HG02973 (cell line): ENCODE measurements around the gene LNPK.
"Not testable (repeated sequence)": the region's sequence is repeated elsewhere in the genome, so short reads cannot be mapped to it uniquely, and the experiment has no call there.

Experiments
- ATAC-seq: cut with Tn5 transposase; IDR thresholded peaks from one replicate; pipeline ENCODE4 v1.9.1; 2021; ENCODE audit warnings: moderate library complexity; ENCODE audit not compliant: unreplicated experiment

LNPK gene, protein sequence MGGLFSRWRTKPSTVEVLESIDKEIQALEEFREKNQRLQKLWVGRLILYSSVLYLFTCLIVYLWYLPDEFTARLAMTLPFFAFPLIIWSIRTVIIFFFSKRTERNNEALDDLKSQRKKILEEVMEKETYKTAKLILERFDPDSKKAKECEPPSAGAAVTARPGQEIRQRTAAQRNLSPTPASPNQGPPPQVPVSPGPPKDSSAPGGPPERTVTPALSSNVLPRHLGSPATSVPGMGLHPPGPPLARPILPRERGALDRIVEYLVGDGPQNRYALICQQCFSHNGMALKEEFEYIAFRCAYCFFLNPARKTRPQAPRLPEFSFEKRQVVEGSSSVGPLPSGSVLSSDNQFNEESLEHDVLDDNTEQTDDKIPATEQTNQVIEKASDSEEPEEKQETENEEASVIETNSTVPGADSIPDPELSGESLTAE

DNA sequence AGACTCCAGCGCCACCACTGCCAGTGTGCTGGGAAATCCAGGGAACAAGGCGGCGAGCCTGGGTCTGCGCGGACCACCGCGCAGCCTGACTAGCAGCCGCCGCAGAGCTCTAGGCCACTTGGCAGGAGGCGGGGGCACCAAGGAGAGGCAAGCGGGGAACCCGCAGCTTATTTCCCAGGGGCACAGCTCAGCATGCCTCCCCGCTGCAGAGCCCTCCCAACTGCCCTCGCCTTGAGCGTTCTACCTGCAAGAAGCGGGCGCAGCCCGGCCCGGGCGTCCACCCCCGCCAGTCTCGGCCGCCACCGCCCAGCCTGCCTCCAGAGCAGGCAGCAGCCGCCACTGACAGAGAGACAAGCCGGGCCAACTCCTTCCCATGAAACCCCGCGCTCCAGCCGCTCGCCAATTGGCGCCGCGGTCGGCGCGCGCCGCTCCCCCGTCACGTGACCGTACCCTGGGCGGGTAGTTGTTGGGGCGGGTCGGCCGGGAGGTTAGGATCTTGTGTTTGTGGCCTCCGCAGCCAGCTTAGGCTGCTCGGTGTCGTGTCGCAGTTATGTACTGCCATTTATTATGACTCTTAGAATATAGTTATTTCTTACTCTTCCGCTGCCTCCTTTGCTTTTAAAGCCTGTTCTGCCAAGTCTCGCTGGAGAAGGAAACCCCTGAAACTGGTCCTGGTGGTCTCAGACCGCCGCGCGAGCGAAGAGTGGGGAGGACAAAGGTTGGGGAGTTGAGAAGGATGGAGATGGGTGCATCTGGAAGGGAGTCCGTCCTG lies at the start of gene LNPK:
Gene LNPK, minus strand, starts transcription at position 352 of the 772 bp plus-strand sequence. CDS start 6,683 bp downstream, outside the sequence.
- ATAC-seq, result peak; percentile 92

DNA sequence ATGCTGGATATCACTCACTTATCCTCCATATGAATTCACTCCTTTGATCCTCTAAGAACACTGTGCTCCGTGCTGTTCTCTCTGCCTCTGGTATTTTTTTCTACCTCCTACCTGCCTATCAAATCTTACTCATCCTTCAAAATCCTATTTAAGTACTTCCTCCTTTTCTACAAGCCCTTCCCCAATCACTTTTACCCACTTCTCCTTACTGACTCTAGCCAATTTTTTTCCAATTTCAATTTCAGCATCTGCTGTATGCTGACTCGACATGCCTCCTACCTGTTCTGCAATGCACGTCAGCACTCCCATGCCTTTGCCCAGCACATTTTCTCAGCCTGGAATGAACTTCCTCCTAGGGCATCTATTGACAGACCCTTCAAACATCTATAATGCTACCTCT lies 37.3 kb upstream of the LNPK start:
- no peak for ATAC-seq

DNA sequence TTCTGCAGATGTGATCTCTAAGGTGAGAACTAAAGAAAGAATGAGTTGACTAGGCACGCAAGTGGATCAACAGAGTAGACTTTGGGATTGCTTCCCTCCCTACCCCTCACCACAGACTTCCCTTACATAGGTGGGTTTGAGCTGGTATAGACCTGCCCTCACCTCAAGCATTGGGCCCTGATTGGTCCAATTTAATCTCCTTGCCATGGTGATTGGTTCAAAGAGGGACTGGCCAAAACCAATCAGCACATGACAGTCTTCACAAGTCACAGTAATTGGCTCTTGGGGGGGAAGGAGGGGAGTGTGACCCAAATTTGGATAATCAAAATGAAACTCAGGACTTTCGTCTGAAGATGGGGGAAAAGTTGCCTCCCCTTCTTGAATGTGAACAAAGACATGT lies 36.6 kb upstream of the LNPK start:
- ATAC-seq, result no peak

DNA sequence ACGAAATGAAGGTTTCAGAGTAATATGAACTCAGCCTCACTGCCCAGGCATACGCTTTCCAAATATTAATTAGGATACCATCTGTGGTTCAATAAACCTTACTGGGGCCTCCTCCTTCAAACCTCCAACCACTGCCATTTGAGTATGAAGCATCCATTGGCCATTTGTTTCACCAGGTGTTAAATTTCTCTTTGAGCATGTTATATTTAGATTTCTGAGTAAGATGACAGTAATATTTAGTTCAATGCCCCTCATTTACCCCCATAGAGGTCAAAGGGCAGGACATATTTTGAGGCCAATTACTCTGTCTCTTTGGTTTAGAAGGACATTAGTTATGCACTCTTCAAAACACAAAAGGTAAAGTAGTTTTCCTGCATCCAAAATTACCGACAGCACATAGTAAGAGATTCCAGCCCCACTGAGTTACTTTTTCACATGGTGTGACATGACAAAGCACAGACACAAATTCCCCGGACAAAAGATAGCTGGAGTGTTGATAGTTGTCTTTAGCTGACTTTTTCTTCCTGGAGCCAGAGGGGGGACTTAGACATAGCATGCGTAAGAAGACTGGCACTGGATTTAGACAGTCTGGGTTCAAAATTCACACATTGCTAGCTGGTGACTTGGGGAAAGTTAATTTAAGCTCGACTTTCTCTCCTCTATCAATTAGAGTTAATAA lies 33.1 kb upstream of the LNPK start:
- ATAC-seq, result no peak

DNA sequence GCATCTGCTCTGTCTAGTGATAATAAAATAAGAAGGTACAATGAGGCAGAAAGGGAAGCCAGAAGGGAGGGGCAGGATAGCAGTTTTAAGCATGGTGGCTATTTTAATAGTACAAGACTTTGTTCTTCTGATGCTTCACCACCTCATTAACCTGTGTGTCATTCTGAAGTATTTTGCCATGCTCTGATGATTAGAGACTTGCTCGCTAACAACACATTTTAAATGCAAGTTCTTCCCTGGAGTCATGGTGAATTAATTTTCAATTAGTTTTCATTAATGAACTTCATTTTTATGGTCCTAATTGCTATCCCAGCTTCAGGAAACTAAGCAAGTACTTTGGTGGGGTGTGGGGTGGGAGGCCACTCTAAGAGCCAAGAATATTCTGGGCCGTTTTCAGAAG lies 25.7 kb upstream of the LNPK start:
- ATAC-seq, result no peak

DNA sequence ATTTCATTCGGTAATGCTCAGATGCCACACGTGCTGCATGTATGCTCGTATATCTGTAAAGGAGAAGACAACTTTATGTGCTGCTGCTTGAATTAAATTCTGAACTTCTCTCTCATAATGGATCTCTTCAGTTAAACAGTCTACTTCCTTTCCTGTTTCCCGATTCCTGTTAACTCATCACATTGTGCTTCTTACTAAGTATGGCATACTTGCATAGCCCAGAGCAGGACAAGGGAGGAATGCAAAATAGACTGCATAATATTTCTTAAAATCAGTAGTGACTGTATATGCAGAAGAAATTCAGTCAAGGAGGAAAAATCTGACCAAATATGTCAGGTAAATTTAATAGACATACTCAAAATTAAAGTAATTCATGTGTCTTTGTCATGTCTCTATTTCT lies 23.9 kb upstream of the LNPK start:
- no peak for ATAC-seq

DNA sequence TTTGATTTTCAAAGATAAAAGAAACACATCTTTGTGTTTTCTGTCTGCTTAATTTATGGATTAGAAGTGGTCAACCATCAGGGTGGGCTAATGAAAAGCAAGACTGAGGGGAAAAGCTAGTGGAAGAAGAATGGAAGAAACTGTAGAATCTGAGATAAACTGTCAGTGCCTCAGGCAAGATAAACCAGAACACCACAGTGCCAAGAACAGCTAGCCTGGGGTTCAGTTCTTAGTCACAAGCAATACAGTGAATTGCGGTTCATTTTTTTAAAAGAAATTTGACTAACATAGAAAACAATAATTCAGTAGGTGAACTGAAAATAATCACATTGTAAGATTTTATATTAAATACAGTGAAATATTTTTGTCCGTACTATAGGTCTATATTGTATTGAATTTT lies 22.0 kb upstream of the LNPK start:
- ATAC-seq, result no peak

DNA sequence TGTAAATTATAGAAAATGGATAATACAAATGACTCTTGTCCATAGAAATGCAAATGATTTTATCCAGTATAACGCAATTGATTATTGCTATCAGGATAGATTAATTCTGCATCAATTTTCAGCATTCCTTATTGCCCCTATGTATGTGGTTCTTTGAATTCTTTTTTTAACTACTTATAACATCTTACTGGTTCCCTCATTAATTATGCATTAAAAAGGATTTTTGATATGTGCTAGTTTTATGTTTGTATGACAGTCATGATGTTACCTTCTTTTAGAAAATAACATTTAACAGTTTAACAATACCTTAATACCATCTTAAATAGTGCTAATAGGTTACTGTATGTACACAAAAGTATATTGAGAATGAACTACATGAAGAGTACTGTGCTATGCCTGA lies 20.0 kb upstream of the LNPK start:
- ATAC-seq, result no peak

DNA sequence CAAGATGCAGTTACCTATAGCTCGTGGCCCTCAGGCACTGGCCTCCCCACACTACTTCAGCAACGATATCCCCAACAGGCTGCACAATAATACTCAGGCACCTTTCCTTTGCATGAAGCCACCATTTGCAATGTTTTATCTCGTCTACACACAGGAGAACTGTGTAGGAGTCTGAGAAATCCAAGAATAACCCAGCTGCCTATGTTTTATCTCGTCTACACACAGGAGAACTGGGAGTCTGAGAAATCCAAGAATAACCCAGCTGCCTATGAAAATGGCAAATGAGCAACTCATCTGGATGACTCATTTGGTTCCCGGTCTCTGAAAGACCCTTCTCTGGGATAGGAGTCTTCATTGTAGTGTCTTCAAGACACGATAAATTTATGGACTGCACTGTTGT lies 18.3 kb upstream of the LNPK start:
- ATAC-seq, result no peak

DNA sequence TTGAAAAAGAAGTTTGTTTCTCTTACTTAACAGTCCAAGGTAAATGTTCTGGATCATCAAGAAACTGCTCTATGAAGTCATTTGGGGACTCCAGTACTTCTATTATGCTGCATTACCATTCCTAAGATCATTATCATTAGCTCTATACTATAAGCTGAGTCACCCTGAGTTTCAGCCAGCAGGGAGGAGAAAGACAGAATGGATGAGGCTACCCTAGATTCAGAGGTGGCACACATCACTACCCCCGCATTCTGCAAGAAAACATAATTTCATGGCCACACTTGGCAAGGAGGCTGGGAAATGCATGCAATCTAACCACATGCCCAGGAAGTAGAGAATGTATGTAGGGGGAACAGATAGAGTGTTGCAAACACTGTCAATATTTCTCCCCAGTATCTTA lies 16.6 kb upstream of the LNPK start:
- no peak for ATAC-seq

DNA sequence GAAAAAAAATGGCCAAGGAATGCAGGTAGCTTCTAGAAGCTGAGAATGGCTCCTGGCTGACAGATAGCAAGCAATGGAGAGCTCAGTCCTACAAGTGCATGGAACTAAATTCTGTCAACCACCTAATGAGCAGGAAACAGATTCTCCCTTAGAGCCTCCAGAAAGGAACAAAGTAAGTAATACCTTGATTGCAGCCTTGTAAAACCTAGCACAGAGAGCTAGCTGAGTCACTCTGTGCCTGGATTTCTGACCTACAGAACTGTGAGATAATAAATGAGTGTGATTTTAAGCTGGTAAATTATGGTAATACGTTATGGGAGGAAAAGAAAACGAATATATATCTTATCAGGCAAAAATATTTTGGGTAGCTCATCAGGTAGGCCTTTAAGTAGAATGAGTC lies 7.4 kb upstream of the LNPK start:
- ATAC-seq, result no peak

DNA sequence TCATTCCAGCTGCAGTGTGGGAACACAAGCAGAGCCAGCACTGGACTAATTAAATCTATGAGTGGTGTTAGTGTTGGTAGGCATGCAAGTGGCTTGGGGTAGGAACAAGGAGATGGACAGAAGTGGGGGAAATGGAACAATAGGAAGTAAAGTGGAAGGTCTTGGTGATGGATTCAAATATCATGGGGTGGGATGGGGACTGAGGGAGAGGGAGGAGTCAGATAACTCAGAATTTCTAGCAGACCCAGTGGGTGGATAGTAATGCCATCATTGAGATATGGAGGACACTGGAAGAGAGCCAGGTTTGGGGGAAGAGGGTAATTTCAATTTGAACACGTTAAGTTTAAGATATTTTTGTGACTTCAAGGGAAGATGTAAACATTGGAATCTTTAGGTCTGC lies 2.9 kb upstream of the LNPK start:
- ATAC-seq, result no peak

DNA sequence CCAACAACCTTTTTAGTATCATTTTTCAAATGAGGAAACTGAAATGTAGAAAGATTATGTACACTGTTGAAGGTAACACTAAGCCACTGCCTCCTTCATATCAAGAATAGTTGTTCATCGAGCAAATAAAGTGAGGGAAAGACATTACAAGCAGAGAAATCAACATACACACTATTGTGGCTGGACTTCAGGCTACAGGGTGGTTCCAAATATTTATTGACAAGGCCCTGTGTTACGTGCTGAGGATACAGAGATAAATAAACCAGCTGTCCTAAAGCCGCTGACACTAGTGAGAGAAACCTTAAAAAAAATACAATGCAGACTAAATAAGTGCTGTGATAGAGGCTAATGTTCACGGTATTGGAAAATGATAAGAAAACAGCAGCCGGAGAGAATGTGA lies 1.9 kb upstream of the LNPK start:
- ATAC-seq, result no peak

DNA sequence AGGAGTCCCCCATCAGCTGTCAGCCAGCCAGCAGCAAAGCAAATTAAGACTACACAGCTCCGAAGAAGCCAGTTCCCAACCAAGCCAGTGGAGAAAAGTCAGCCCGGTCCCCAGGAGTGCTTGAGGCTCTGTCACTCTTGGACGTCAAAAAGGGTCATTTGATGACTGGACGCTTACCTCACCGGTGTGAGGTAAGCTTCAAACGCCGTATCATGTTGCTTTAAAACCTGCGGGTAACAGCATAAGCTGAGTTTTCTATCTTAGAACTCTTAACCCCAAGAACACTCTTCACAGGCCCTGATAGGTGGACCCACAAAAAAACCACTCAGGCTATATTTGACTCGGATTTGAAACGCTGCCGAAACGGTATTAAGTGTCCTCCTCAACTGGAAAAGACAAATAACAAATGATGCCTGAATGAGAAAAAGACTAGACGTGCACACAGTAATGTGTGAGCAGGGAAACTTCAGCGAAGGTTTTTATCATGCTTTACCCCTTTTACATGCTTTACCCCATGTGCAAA lies 682 bp upstream of the LNPK start:
- no peak for ATAC-seq

DNA sequence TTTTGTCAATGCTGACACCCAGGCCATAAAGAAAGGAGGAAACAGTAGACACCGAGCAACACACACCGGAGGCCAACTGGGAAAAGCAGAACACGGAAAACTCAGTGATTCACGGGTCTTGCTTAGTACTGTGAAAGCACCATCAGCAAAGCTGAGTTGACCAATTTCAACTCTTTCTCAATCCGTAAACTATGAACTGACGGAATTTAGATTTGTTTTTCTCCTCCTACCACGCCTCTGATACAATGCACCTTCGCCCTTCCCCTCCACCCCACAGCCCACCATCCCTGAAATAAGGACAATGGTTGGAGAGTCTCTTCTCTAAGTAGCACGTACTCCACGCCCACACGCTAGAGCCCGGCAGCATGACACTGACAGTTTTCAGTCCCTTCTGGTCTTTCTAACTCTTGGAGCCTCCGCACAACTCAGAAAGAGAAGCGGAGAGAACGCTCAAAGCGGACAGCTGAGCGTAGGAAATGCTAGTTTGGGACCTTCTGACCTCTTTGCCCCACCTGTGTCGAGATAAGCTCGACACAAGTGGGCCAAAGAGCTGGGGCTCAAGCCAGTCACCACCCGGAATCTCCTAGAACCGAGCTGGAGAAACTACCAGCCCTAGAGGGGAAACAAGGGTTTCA lies 669 bp downstream of the LNPK start:
- peak; percentile 47 for ATAC-seq

DNA sequence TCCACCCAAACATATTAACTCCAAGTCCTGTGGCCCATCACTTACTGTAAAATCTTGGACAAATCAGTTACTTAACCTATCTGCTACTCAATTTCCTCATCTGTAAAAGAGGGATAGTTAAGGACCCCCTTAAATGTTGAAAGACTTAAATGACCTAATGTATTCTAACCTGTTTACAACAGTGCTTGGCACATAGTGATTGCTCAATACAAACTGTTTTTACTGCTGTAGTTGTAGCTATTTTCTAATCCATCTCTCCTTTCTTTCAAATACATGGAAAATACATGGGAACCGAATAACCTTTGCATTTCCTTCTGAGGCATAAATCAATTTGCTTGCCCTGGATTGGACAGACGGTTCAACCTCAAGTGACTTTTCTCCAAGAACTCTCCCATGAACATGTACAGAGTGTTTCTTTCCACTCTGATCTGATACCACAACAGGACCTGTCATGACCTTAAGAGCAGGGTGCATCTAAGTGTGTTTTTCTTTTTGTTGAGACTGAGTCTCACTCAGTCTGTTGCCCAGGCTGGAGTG lies 2.7 kb downstream of the LNPK start:
- ATAC-seq, result no peak

DNA sequence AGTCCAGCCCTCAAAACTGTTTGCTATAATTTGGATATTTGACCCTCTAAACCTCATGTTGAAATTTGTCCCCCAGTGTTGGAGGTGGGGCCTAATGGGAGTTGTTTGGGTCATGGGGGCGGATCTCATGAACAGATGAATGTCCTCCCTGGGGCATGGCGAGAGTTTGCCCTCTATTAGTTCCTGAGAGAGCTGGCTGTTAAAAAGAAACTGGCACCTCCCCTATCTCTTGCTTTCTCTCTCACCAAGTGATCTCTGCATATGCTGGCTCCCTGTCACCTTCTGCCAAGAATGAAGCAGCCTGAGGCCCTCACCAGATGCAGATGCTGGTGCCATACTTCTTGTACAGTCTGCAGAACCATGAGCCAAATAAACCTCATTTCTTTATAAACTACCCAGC lies 12.0 kb downstream of the LNPK start:
- no peak for ATAC-seq

DNA sequence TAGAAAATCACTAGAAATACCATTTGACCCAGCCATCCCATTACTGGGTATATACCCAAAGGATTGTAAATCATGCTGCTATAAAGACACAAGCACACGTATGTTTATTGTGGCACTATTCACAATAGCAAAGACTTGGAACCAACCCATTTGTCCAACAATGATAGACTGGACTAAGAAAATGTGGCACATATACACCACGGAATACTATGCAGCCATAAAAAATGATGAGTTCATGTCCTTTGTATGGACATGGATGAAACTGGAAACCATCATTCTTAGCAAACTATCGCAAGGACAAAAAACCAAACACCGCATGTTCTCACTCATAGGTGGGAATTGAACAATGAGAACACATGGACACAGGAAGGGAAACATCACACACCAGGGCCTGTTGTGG lies 14.9 kb downstream of the LNPK start:
- not testable (repeated sequence) for ATAC-seq

DNA sequence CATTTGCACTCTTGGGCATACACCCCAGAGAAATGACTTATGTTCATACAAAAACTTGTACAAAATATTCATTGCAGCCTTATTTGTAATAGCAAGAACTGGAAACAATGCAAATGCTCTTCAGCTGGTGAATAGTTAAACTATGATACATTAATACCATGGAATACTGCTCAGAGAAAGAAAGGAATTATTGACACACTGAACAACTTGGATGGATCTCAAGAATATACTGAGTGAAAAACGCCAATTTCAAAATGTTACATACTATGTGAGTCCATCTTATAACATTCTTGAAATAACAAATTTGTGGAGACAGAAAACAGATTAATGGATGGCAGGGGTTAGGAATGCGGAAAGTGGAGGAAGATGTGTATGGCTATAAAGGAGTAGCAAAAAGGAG lies 17.2 kb downstream of the LNPK start:
- ATAC-seq, result no peak

DNA sequence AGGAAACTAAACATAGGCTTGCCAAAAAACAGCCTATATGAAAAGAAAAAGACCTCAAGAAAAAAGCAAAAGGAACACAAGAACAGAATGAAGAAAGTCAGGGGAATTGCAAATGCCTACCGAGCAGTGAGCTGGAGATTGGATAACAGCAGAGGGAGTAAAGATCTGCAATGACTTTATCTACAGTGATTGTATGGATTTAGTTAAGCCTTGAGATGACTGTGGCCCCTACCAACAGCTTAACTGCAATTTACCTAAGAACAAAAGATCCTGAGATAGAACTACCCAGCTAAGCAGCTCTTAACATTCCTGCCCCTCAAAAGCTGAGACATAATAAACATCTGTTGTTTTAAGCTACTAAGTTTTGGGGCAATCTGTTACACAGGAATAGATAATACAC lies 20.5 kb downstream of the LNPK start:
- ATAC-seq, result no peak
